Middle frontal gyrus (tissue), 1 donor: Measurements from ENCODE around the gene TCP11L1.
"Not testable (repeated sequence)": the region's sequence is repeated elsewhere in the genome, so short reads cannot be mapped to it uniquely, and the experiment has no call there.

Experiments used
- DNase-seq: peaks from one replicate; pipeline ENCODE4 v3.0.0-alpha.2; 2015; ENCODE audit warnings: low spot score; ENCODE audit errors: extremely low spot score

TCP11L1 gene

DNA sequence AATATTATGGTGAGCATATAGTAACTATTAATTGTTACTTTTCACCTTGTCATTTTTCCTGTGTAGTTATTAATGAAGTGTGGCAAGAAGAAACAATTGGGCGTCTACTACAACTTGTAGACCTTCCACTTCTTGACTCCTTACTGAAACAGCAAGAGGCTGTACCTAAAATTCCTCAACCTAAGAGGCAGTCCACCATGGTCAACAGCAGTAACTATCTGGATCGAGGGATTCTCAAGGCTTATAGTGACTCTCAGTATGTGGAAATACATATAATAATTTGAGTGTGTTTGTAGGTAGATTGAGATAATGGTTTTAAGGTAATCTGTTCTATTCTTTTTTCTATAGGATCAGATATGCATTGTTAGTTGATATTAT is 10.8 kb upstream of the TCP11L1 start:
- DNase-seq: no peak

DNA sequence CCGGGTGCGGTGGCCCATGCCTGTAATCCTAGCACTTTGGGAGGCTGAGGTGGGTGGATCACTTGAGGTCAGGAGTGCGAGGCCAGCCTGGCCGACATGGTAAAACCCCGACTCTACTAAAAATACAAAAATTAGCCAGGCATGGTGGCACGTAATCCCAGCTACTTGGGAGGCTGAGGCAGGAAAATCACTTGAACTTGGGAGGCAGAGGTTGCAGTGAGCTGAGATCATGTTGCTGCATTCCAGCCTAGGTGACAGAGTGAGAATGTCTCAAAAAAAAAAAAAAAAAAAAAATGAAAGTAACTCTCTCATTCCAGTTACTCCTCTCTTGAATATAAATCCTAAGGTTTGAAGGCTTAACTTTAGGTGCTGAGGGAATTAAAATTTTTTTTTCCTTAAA is 10.2 kb upstream of the TCP11L1 start:
- not testable (repeated sequence) for DNase-seq

DNA sequence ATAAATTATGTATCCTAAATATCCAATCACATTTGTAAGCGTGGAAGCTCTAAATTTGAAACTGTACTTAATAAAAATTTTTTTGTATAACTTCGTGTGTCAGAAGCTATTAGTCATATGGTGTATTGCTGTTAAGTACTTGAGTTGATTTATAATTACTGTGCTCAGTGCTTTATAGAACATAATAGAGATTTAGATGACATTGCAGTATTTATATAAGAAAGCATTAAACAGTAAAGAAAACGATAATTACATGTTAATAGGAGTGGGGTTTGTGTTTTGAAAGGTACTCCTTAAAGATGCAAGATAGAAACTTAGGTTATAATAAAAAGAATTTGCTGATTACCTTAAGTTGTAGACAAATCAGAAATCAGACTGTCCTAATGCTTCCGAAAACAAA is 5.9 kb upstream of the TCP11L1 start:
- DNase-seq: no peak

DNA sequence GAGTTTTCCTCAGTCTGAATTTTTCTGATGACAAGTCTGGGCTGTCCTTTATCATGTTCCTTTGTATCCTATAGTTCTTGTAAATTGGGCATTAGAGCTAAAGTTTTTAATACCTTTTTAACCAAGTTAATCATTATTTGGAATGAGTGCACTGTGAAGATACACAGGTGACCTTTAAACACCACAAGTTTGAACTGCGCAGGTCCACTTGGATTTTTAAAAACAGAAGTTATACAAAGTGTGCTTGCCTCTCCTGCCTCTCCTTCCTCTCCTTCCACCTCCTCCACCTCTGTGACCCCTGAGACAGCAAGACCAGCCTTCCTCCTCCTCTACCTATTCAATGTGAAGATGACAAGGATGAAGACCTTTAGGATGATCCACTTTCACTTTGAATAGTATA is 4.4 kb upstream of the TCP11L1 start:
- no peak for DNase-seq

DNA sequence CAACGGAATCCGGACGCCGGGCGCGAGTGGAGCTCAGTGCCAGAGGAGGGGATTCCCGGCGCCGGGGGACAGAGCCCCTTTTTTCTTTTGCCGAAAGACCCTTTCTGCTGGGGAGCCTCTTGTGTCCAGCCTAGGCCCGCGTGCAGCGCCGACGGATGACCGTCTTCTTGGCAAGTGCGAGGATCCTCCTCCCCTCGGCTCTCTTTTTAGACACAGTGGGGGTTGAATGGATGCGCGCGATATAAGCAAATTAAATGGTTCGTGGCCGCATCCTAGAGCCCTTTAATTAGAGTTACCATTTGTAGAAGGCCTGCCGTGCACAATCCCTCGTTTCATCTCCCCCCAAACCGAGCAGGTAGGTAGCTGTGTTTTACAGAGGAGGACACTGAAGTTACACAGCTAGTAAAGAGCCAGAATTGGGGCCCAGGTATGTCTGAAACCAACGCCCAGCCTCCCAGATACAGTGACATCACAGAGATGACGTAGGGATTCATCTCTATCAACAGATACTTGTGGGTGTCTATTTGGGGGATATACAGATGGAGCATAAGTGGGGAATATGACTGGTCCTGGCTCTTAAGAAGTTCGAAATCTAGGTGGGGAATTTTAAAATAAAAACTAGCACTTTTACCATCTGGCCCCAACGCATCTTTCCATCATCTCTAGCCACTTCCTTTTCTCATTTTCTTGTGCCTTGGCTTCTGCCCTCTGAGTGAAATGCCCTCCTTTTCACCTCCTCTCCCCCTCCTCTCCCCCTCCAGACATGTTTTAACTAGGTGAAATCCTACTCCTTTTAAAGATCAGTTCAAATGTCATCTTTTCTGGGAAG is 875 bp downstream of the TCP11L1 start:
- no peak for DNase-seq

DNA sequence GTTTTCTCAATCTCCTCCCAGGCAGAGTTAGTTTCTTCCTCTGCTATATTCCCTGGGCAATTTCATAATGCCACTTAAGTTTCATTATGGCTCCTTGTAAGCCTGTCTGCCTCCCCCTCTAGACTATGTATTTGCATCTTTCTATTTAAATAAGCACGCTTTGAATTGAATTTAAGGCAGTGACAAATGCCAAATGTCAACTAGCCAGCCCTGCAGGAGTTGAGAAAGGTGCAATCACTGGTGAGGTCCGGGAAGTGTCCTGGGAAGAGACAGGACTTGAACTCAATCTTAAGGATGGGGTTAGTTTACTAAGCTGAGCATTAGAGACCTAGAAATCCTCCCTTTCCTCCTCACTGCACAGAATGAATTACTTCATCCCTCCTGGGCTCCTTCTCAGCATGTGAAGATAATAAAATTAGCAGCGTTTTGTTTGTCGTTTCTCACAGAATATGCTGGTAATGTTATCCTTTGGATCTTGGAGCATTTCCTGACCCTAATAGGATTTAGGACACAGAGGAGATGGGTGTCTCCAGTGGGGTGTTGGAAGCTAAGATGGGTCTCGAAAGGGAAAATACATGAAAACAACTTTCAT is 1.6 kb downstream of the TCP11L1 start:
- no peak for DNase-seq

DNA sequence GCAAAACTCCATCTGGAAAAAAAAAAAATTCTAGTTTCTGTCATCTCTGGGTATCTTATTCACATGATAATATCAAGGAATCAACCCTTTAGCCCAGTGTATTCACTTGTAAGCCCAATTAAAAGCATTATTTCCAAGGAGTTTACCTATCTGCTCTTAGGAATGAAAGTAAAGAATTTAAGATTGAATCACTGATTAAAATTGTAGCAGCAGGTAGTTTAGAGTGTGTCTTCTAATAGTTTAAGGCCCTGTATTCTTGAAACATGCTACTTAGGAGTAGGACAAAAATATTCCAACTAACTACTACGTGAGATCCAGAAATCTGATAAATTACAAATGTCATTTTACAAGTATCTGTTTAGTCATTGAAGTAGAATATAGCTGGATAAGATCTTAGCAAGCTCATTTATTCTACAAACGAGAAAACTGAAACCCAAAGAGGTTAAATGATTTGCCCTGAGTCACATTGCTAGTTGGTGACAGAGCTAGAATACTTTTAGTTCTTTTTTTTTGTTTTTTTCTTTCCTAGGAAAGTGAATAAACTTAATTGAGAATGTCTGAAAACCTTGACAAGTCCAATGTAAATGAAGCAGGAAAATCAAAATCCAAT is 4.0 kb downstream of the TCP11L1 start:
- no peak for DNase-seq

DNA sequence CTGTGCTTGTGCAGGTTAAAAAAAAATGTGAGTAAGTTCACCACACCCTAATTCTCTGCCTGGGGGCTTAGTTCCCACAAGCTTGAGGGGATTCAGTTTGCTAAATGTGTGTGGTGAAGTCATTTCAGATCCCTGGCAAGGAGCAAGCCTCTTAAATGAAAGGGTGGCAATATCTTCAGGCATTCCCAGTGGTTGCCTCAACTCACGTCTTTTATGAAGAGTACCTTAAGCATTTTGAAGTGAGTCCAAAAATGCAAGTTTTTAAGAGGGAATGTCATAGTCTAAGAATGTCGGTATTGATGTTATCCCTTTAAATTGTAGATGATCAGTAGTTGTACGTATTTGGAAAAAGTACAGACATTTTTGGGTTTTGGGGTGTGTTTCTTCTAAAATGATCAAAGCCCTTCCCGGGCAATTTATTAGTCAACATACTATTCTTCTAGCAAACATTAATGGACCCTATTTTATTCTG is 4.9 kb downstream of the TCP11L1 start:
- DNase-seq: no peak

DNA sequence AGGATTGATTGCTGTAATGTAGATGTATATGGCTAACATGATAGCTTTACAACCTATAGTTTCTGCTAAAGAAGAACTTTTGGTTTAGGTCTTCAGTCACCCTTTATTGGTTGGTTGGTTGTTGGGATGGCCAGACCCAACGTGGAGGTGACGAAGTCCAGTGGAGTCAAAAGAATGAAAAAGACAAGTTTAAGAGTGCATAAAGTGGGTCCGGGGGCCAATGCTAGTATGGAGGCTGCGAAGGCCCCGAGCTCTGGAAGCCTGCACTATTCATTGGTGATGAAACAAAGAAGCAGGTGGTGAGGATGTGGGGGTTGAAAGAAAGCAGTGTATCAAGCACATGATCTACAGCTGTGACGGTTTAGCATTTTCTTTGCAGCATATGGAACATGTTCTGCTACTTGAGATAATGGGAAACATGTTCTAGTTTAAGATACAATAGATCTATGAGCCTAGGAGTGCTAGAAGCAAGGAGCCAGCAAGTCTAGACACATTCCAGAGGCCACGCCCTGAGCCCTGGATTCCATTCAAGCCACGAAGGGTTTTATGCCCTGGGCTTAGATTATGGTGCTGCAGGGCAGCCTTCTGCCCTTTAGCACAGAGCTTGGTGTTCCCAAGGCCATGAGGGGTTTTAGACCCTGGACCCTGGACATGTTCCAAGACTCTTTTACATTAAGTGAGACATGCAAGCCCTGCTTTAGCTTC is 6.3 kb downstream of the TCP11L1 start:
- no peak for DNase-seq

DNA sequence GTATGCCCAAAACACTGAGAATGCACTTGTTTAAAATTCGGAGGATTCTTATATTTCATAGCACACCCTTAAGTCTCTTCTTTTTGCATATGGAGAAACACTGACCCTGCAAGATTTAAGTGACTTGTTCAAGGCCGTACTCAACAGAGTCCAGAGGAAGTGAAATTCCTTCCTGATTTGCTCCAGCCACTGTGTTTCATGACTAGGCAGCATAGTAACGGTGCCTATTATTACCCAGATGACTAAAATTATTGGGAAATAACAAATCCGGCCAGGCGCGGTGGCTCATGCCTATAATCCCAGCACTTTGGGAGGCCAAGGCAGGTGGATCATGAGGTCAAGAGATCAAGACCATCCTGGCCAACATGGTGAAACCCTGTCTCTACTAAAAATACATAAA is 9.3 kb downstream of the TCP11L1 start:
- DNase-seq: not testable (repeated sequence)

DNA sequence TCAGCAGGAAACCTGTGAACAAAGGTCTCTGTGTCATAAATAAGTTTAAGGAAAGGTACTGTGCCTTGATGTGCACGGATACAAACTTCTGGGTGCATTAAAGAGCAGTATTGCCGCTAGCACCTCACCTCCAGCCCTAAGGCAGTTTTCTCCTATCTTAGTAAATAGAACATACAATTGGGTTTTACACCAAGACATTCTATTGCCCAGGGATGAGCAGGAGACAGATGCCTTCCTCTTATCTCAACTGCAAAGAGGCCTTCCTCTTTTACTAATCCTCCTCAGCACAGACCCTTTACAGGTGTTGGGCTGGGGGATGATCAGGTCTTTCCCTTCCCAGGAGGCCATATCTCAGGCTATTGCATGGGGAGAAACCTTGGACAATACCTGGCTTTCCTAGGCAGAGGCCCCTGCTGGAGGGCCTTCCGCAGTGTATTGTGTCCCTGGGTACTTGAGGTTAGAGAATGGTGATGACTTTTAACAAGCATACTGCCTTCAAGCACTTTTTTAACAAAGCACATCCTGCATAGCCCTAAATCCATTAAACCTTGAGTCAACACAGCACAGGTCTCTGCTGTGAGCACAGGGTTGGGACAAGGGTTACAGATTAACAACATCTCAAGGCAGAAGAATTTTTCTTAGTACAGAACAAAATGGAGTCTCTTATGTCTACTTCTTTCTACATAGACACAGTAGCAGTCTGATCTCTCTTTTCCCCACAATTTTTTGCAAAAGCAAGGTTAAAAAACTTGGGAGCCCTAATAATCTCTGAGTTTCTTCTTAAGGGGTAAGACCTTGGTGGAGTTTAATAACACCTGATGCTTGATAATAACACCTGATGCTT is 10.4 kb downstream of the TCP11L1 start:
- DNase-seq: not testable (repeated sequence)

DNA sequence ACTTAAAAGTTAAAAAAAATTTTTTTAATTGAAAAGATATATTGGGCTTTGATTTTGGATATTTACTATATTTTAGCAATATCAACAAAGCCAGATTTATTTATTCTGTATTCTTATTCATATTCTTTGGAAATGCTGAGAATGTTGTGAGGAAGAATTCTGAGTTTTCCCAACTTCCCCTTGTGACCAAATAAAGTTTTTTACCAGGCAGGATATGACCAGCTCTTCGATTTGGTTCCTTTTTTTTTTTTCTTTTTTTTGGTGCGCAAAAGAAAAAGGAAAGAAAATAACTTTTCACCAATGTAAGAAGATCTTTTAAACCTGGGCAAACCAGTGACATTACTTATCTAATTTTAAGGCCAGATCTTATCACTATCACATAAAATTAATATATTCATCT is 12.9 kb downstream of the TCP11L1 start:
- no peak for DNase-seq

DNA sequence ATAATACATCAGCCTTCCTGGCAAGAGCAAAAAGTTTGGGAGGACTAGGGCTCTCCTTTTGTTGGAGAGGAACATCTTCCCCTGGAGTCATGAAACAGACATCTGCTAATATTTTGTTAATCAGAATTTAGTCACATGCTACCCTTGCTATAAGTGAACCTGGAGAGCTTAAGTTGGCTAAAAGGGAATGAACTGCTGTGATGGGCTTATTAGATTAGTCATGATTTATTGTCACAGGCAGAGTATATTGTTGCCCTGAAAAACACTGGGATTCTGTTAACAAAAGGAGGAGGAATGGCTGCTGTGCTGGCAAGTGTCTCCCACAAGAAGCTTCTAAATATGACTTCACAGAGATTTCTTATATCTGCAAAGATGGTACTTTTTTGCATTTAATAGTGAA is 16.0 kb downstream of the TCP11L1 start:
- DNase-seq: no peak

DNA sequence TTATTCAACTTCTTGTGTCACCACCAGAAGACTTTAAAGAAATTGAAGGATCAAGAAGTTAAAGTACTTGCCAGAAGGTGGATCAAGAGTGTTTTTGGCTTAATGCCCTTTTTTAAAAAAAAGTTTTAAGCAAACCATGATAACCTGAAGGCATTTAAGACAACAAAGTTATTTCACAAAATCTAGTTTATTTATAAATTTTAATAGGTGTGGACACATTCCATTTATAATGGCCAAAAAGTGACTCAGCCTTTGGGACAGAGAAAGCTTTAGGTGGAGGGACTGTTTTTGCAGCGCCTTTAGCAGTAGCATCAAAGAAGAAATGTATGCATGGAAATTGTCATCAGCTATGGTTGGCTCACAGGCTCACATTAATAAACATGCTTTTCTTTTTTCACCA is 17.9 kb downstream of the TCP11L1 start:
- no peak for DNase-seq

DNA sequence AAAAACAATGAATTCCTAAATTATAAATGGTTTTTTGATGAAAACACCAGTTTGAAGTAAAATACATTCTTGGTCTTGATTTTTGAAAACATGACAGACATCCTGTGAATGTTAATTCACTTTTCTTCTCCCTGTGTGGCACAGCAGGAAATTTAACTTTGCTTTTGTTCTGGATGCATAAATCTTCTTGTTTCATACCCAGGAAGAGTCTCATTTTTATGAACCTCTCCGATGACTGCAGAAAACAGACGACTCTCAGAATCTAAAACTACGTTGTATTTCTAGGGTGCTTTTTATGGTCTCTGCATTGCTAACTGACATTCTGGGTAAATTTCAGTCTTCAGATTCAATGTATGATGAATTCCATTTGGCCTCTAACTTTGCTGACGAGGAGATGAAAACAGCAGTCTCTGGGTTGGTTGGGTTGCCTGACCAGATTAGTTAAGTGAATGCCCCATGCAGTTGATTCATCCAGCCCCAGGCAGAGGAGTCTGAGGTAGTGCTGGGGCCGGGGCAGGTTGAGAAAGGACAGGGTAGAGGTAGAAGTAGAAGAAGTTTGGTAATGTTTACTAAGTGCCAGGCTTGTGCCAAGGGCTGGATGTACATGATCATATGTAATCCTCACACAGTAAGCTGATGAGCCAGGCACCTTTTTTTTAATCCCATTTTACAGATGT is 20.1 kb downstream of the TCP11L1 start:
- no peak for DNase-seq

DNA sequence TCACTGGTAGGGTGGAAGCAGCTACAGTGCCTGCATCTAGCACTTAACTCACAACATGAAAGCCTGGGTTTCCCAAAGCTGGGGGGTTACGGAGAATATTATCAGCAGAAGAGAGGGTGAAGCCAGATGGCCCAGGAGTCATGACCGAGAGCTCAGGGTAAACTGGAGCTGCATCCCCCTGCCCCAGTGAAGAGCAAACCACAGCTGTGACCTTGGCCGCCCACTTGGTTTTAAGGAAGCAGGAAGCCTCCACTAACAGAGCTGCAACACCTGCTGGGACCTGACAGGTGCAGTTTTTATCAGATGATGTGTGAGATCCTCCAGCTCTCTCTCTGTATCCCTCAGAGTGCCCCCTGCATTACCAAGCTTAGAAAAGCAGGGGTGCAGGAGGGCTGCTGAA is 20.9 kb downstream of the TCP11L1 start:
- no peak for DNase-seq

DNA sequence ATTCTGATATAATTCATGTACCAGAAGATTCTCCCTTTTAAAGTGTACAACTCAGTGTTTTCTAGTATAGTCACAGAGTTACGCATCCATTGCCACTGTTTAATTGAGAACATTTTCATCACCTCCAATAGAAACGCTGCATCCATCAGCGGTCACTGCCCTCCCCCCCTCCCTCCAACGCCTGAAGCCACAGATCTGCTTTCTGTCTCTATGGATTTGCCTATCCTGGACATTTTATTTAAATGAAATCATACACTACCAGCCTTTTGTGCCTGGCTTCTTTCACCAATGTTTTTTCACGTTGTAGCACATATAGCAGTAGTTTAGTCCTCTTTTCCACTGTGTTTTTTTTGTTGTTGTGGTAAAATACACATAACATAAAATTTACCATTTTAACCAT is 22.8 kb downstream of the TCP11L1 start:
- DNase-seq: no peak

DNA sequence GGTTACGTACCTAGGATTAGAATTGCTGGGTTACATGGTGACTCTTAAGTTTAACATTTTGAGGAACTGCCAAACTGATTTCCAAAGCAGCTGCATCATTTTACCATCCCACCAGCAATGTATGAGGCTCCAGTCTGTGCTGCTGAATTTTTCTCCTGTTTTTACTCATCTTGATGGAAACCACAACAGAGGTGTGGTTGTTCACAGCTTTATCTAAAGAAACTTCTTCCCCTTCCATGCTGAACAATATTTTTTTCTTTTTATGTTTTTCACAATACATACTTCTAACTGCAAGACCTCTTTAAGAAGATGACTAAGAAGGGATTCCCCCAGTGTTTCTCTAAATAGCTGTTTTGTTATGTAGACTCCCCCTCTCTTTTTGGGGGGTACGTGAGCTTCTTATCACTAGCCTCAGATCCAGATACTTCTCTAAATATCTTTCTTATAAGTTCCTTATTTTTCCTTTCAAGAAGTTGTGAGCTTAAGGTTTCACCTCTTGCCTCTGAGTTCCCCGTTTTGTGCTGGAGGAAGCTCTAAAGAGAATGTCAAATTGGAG is 24.0 kb downstream of the TCP11L1 start:
- DNase-seq: no peak

DNA sequence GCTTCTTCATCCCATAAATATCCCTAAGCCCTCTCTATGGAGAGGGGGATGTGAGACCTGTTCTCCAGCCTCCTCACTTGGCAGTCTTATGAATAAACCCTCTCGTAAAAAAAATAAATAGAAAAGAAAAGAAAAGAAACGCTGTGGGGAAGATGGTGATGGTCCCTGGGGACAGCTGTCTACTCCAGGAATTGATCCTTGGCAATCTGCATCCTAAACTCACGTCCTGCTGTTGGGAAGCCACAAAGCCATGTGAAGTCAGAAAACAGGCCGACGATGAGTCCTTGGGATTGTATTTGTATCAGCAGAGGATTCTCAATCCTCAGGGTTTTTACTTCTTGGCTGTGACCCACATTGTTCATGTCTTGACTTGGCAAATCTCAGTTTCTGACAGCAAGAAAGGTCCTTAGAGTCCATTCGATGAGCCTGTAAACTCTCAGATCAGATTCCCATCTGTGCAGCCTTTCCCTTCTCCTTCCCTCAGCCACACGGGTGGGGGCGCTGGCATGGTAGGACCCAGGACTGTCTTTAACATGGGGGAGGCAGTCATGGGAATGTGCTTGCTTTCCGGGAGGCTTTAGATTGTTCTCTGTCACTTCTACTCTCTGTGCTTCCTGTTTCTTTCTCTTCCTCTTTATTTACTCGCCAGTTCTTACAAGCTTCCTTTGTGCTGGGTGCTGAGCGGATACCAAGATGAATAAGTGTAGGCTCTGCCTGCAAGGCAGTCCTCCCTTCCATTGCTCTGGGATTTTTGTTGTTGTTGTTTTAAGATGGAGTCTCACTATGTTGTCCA is 24.9 kb downstream of the TCP11L1 start:
- DNase-seq: no peak
